Measurements from ENCODE around the gene HYKK. TPM values are rescaled to one million over a fixed set of nuclear protein-coding genes. Genes with fewer than 3 reads are reported as not detected.

The HYKK gene
- total RNA-seq, 1 experiment from 2014 or later = 19.8 TPM

DNA sequence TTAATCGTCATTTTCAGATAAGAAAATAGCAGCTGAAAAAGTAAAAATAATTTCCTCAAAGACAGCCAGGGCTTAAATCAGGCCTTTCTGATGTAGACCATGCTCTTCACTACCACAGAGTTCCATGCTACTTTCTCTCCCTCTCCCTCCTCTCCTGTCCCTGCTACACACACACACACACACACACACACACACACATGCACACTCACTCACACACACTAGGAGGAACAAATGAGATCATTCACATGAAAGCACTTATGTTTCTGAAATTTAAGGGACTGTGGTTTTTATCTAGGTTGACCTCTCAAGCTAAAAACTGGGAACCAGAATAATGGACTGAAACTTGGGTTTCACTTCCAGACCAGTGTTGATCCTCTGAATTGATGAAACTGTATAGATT, 28.8 kb downstream of the HYKK start:
- BruUV-seq (replicated peaks) = no TSS peak
- DNase-seq (ENCODE audit: low read depth, low spot score) (no peak), ATAC-seq (no peak)
- Histone ChIP-seq H3K36me3 (ENCODE audit: control insufficient read depth, insufficient read depth, low read length) (no peaks in the 10 kb centered on the region; the same call in 1 of the 2 replicates), H3K4me1 (ENCODE audit: control insufficient read depth, insufficient read depth, low read length) (no peaks in the 10 kb centered on the region), H3K4me3 (ENCODE audit: low read depth in 2 of 2, low read length in 2 of 2) (no peak overlapping the region), H3K9me3 (ENCODE audit: control insufficient read depth, insufficient read depth, low read depth, low read length) (no peaks in the 10 kb centered on the region), H3K27ac (ENCODE audit: low read length) (no peak overlapping the region), H3K27me3 (ENCODE audit: control insufficient read depth, insufficient read depth, low read length) (no peaks in the 10 kb centered on the region)
- POLR2A ChIA-PET = no interaction called here
- in situ Hi-C loops (cut with HindIII; ENCODE audit: low pct_unique_long_range_greater_than_20kb, low sequenced_read_pairs) (no loop called here), intact Hi-C loops (cut with micrococcal nuclease; ENCODE audit: unreplicated experiment) (no loop called here)
- CTCF ChIA-PET = no interaction called here
- TF ChIP-seq, protein P1, sequence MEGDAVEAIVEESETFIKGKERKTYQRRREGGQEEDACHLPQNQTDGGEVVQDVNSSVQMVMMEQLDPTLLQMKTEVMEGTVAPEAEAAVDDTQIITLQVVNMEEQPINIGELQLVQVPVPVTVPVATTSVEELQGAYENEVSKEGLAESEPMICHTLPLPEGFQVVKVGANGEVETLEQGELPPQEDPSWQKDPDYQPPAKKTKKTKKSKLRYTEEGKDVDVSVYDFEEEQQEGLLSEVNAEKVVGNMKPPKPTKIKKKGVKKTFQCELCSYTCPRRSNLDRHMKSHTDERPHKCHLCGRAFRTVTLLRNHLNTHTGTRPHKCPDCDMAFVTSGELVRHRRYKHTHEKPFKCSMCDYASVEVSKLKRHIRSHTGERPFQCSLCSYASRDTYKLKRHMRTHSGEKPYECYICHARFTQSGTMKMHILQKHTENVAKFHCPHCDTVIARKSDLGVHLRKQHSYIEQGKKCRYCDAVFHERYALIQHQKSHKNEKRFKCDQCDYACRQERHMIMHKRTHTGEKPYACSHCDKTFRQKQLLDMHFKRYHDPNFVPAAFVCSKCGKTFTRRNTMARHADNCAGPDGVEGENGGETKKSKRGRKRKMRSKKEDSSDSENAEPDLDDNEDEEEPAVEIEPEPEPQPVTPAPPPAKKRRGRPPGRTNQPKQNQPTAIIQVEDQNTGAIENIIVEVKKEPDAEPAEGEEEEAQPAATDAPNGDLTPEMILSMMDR (IDR thresholded peaks at IDR 0.05) = no peak
- TF ChIP-seq, protein P2, sequence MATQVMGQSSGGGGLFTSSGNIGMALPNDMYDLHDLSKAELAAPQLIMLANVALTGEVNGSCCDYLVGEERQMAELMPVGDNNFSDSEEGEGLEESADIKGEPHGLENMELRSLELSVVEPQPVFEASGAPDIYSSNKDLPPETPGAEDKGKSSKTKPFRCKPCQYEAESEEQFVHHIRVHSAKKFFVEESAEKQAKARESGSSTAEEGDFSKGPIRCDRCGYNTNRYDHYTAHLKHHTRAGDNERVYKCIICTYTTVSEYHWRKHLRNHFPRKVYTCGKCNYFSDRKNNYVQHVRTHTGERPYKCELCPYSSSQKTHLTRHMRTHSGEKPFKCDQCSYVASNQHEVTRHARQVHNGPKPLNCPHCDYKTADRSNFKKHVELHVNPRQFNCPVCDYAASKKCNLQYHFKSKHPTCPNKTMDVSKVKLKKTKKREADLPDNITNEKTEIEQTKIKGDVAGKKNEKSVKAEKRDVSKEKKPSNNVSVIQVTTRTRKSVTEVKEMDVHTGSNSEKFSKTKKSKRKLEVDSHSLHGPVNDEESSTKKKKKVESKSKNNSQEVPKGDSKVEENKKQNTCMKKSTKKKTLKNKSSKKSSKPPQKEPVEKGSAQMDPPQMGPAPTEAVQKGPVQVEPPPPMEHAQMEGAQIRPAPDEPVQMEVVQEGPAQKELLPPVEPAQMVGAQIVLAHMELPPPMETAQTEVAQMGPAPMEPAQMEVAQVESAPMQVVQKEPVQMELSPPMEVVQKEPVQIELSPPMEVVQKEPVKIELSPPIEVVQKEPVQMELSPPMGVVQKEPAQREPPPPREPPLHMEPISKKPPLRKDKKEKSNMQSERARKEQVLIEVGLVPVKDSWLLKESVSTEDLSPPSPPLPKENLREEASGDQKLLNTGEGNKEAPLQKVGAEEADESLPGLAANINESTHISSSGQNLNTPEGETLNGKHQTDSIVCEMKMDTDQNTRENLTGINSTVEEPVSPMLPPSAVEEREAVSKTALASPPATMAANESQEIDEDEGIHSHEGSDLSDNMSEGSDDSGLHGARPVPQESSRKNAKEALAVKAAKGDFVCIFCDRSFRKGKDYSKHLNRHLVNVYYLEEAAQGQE (IDR thresholded peaks at IDR 0.05; ENCODE audit: insufficient read depth in 1 of 2, low read depth in 2 of 2, low read length in 1 of 2) = no peak
- TF ChIP-seq SIN3A (IDR thresholded peaks at IDR 0.05; ENCODE audit: borderline replicate concordance, insufficient read depth, low read depth, low read length) (no peak), TCF7L2 (IDR thresholded peaks at IDR 0.05; ENCODE audit: low read depth, low read length) (no peak), POLR2AphosphoS5 (IDR thresholded peaks at IDR 0.05; ENCODE audit: low read depth, low read length) (no peak)

DNA sequence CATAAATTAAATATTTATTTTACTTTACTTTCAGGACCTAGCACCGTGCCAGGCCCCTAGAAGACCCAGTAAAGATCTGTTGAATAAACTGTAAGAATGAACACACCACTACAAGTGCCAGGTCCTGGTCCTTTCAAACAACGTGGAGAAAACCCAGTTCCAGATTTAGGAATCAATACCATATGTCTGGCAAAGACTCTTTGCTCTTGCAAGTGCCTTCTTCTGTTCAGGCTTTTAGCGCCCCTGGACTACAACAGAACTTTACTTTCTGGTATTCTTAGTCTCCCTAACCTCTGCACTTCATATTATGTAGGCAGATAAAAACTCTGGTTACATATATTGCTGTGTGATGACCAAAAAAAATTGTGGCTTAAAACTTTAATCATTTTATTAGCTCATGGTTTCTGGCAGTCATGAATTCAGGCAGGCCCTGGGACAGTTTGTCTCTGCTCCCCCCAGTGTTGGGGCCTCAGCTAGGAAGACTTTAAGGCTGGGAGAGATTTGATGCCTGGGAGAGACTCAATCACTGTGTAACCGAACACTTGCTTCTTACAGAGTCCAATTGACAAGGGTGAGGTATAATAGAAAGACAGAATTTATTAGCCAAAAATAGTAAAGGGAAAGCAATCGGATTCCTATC, 30.0 kb downstream of the HYKK start:
- intact Hi-C loops (cut with micrococcal nuclease; ENCODE audit: unreplicated experiment) = no loop called here
- Histone ChIP-seq H3K27ac (ENCODE audit: low read length) (no peak overlapping the region), H3K4me3 (ENCODE audit: low read depth in 2 of 2, low read length in 2 of 2) (no peak overlapping the region), H3K27me3 (ENCODE audit: control insufficient read depth, insufficient read depth, low read length) (no peaks in the 10 kb centered on the region), H3K9me3 (ENCODE audit: control insufficient read depth, insufficient read depth, low read depth, low read length) (no peaks in the 10 kb centered on the region), H3K36me3 (ENCODE audit: control insufficient read depth, insufficient read depth, low read length) (peaks cover 8% of the 10 kb centered on the region), H3K4me1 (ENCODE audit: control insufficient read depth, insufficient read depth, low read length) (peaks cover 11% of the 10 kb centered on the region)
- TF ChIP-seq, protein P1 (IDR thresholded peaks at IDR 0.05) = no peak
- TF ChIP-seq SIN3A (IDR thresholded peaks at IDR 0.05; ENCODE audit: borderline replicate concordance, insufficient read depth, low read depth, low read length) = no peak
- TF ChIP-seq POLR2AphosphoS5 (IDR thresholded peaks at IDR 0.05; ENCODE audit: low read depth, low read length) = no peak
- no peak for TF ChIP-seq TCF7L2 (IDR thresholded peaks at IDR 0.05; ENCODE audit: low read depth, low read length)
- TF ChIP-seq, protein P2 (IDR thresholded peaks at IDR 0.05; ENCODE audit: insufficient read depth in 1 of 2, low read depth in 2 of 2, low read length in 1 of 2) = no peak
- no TSS peak for BruUV-seq (replicated peaks)
- ChIA-PET CTCF (interaction anchor here (0.6 kb wide), 1 partner anchor 29 kb away, joined by 3 read pairs; no protein-coding TSS in a partner anchor), POLR2A (no interaction called here)
- ATAC-seq (no peak), DNase-seq (ENCODE audit: low read depth, low spot score) (no peak)
- in situ Hi-C loops (cut with HindIII; ENCODE audit: low pct_unique_long_range_greater_than_20kb, low sequenced_read_pairs) = no loop called here

Data from Panc1 (cell line).